Kidney (tissue), 14 donors: ENCODE measurements around the gene ZNF75A. TPM values are rescaled to one million over a fixed set of nuclear protein-coding genes. Genes with fewer than 3 reads are reported as not detected.

Experiments
- DNase-seq, 5 donors: peaks; one replicate each; pipeline ENCODE4 v3.0.0-alpha.2; 2013 to 2020
- FAIRE-seq: peaks from 2 replicates; lab custom pipeline; 2012; peaks lifted over from hg19 to GRCh38; lab: Jason Lieb, UNC
- H3K27ac ChIP-seq, 2 donors: one replicate each; pipeline ENCODE4 v1.7.0; 2013; ENCODE audit warnings: low read depth in 2 of 2, low read length in 2 of 2, inconsistent platforms in 1 of 2
- H3K27me3 ChIP-seq: one replicate; pipeline ENCODE4 v1.7.1; 2013; ENCODE audit warnings: low read length, inconsistent platforms; ENCODE audit not compliant: control insufficient read depth, insufficient read depth
- H3K36me3 ChIP-seq, 3 donors: one replicate each; pipeline versions ENCODE4 v1.7.0 to v1.7.1; 2013; ENCODE audit warnings: low read length in 3 of 3, control low read depth in 1 of 3, inconsistent platforms in 1 of 3; ENCODE audit not compliant: insufficient read depth in 3 of 3, control insufficient read depth in 2 of 3
- H3K4me1 ChIP-seq, 3 donors: one replicate each; pipeline versions ENCODE4 v1.7.0 to v1.7.1; 2013; ENCODE audit warnings: low read length in 3 of 3, inconsistent platforms in 1 of 3, low read depth in 1 of 3; ENCODE audit not compliant: control insufficient read depth in 2 of 3, insufficient read depth in 2 of 3
- H3K4me3 ChIP-seq, 3 donors: one replicate each; pipeline versions ENCODE4 v1.7.0 to v1.8.1; 2013; ENCODE audit warnings: low read length in 3 of 3, control low read depth in 1 of 3, inconsistent platforms in 1 of 3
- H3K9ac ChIP-seq, 3 donors: one replicate each; pipeline versions ENCODE4 v1.7.0 to v1.7.1; 2013; ENCODE audit warnings: low read length in 3 of 3, control low read depth in 1 of 3, inconsistent platforms in 1 of 3
- H3K9me3 ChIP-seq, 3 donors: one replicate each; pipeline versions ENCODE4 v1.7.0 to v1.7.1; 2013; ENCODE audit warnings: low read length in 3 of 3, control low read depth in 1 of 3, inconsistent platforms in 1 of 3; ENCODE audit not compliant: control insufficient read depth in 2 of 3, insufficient read depth in 1 of 3
- CTCF ChIP-seq: IDR thresholded peaks from 3 replicates; pipeline ENCODE4 v1.5.1; 2012; ENCODE audit warnings: mild to moderate bottlenecking, moderate library complexity, borderline replicate concordance; ENCODE audit not compliant: insufficient read depth; ENCODE audit errors: extremely low read depth
- intact Hi-C: fragments of 100-400 bp; cut with DNase I; formaldehyde crosslinking; loops from one replicate; pipeline ENCODE4 v1.11.1; 2022
- polyA plus RNA-seq: library from polyadenylated mRNA; stranded (reverse); fragments of 350-450 nt; fragmentation: Illumina TruSeq; extraction: RNeasy Lipid Tissue Mini Kit (QIAGEN cat#74804); gene quantifications from one replicate; pipeline ENCODE4 v1.2.3, GENCODE V29; 2014; ENCODE audit warnings: low read depth, low replicate concordance; ENCODE audit not compliant: insufficient read depth
- total RNA-seq: library from RNA; stranded (reverse); fragmentation: NEBNext Ultra II Directional; extraction: Animal tissue kit (Norgen Biotek cat#: 25700); gene quantifications from one replicate; pipeline ENCODE4 v1.2.1, GENCODE V29; 2021
- donor health status: control.
- donor health status: control.
- donor health status: control.
- donor health status: control.
- donor health status: control.
- donor health status: DM: yes; HTN: yes; CAD: no.
- donor health status: Normal renal cell carcinoma (clear cell type).

The ZNF75A gene
- total and polyA plus RNA-seq, 2 donors from 2014 or later, result 14.3 to 41.3 TPM

DNA sequence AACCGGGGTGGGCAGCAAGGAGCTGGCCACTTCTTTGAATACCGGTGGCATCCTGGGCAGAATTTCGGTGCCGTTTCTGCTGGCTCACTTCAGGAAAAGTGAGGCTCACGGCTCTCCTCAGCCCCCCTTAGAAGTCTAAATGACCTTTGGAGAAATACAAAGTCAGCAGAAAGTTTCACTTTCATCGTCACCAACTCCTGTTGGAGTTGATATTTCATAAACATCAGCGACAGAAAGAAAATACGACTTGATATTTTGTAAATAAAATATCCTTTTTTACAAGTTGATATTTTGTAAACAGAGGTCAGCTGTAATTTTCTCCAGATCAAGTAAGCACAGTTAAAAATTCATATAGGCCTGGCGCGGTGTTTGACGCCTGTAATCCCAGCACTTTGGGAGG is 781 bp downstream of the ZNF75A start:
- Histone ChIP-seq H3K36me3 (peaks cover 11 to 28% (median 14%) of the 10 kb centered on the region in 3 donors), H3K27me3 (no peaks in the 10 kb centered on the region), H3K4me3 (peak overlapping the region; percentile 73 to 91 (median 75)), H3K9me3 (peaks cover 9 to 59% (median 12%) of the 10 kb centered on the region in 3 donors), H3K4me1 (no peaks in the 10 kb centered on the region), H3K27ac (peak overlapping the region in 1 of 2 donors; percentile 59), H3K9ac (peak overlapping the region in 2 of 3 donors; percentile 66 to 68)
- FAIRE-seq (no peak), DNase-seq (no peak)
- no peak for TF ChIP-seq CTCF
- intact Hi-C loops, result no loop called here

GRCh38 chr16:3311496-3311895 is 6.2 kb downstream of the ZNF75A start:
- DNase-seq (no peak), FAIRE-seq (no peak)
- TF ChIP-seq CTCF, result no peak
- Histone ChIP-seq H3K27ac (no peak overlapping the region), H3K27me3 (no peaks in the 10 kb centered on the region), H3K4me1 (no peaks in the 10 kb centered on the region), H3K4me3 (no peak overlapping the region), H3K9ac (no peak overlapping the region), H3K9me3 (peaks cover 9 to 90% (median 35%) of the 10 kb centered on the region in 3 donors), H3K36me3 (peaks cover 12 to 54% (median 25%) of the 10 kb centered on the region in 3 donors)
- intact Hi-C loops, result no loop called here

GRCh38 chr16:3317315-3317999 is 12.2 kb downstream of the ZNF75A start:
- H3K27ac ChIP-seq, result no peak overlapping the region
- peak in 1 of 5 donors; percentile 3 for DNase-seq
- intact Hi-C loops, result no loop called here
- H3K9me3 ChIP-seq, result peaks cover 12 to 91% (median 58%) of the 10 kb centered on the region in 3 donors
- H3K4me1 ChIP-seq, result no peaks in the 10 kb centered on the region
- peak overlapping the region in 1 of 3 donors; percentile 6 for H3K4me3 ChIP-seq
- no peak overlapping the region for H3K9ac ChIP-seq
- H3K27me3 ChIP-seq, result no peaks in the 10 kb centered on the region
- no peak for FAIRE-seq
- no peak for TF ChIP-seq CTCF
- H3K36me3 ChIP-seq, result peaks cover 17 to 45% (median 28%) of the 10 kb centered on the region in 3 donors

GRCh38 chr16:3321816-3322215 is 16.5 kb downstream of the ZNF75A start:
- Histone ChIP-seq H3K9me3 (peaks cover 13 to 60% (median 33%) of the 10 kb centered on the region in 3 donors), H3K36me3 (peaks cover 10 to 16% (median 13%) of the 10 kb centered on the region in 3 donors), H3K4me1 (no peaks in the 10 kb centered on the region), H3K9ac (no peak overlapping the region), H3K27ac (no peak overlapping the region), H3K27me3 (no peaks in the 10 kb centered on the region), H3K4me3 (no peak overlapping the region)
- DNase-seq (no peak), FAIRE-seq (no peak)
- no peak for TF ChIP-seq CTCF
- intact Hi-C loops, result no loop called here
